RWPE1 (cell line): Measurements from ENCODE around the gene TGDS.
A peak's percentile ranks its signal among the peaks of the same experiment; 100 is the strongest.

ENCODE experiments used
- CTCF ChIA-PET: fragments of 350-600 bp; sonication (Branson Sonifier 250); formaldehyde crosslinking; extraction: SDS; loops from one replicate; lab custom pipeline; 2021; lab: Yijun Ruan, JAX
- POLR2A ChIA-PET: fragments of 400-600 bp; formaldehyde crosslinking; extraction: SDS; loops from one replicate; lab custom pipeline; 2020; ENCODE audit warnings: antibody characterized with exemption; ENCODE audit not compliant: low non-redundant PET; lab: Yijun Ruan, JAX
- DNase-seq: peaks from one replicate; pipeline ENCODE4 v3.0.0; 2012; ENCODE audit warnings: low spot score
- H3K27ac ChIP-seq: fragments of 450-650 bp; 2 replicates; pipeline ENCODE4 v1.5.1; 2017
- TF ChIP-seq, protein P1 (sequence below): fragments of 450-650 bp; conservative IDR thresholded peaks from 2 replicates; pipeline ENCODE4 v1.5.1; 2017; ENCODE audit warnings: low read depth, mild to moderate bottlenecking

Gene TGDS

DNA sequence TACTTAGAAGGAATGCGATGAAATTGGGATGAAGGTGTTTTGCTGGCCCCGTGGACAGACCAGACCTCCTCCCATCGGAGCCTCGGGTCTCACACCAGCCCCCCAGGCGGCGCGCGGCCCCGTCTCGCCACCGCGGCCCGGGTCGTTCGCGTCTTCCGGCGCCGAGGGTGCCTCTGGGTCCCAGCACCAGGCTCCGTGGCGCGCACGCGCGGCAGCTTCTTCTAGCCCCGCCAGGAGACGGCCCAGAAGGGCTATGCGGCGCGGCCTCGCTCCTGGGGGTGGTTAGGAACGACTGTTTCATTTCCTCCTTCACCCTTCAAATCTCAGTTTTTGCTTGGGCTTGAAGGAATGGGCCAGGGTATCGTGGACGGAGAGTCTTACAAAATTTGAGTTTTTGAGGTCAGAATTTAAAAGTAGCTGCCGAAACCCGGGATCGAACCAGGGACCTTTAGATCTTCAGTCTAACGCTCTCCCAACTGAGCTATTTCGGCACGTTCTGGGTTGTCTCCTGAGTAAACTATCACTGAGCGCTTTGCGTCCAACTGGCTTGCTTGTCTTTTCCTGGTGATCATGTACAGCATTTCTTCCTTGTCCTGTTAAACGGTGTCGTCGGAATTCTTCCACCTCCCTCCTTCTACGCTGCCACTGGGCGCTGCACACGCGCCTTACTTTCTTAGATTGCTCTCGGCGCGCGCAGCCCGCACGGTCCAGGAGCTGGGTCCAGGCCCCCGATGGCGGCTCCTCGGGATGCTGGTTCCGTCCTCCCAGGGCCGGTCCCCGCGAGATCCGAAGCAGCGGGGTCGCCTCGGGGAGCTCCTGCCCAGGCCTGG, 46.5 kb downstream of the TGDS start:
- TF ChIP-seq, protein P1, sequence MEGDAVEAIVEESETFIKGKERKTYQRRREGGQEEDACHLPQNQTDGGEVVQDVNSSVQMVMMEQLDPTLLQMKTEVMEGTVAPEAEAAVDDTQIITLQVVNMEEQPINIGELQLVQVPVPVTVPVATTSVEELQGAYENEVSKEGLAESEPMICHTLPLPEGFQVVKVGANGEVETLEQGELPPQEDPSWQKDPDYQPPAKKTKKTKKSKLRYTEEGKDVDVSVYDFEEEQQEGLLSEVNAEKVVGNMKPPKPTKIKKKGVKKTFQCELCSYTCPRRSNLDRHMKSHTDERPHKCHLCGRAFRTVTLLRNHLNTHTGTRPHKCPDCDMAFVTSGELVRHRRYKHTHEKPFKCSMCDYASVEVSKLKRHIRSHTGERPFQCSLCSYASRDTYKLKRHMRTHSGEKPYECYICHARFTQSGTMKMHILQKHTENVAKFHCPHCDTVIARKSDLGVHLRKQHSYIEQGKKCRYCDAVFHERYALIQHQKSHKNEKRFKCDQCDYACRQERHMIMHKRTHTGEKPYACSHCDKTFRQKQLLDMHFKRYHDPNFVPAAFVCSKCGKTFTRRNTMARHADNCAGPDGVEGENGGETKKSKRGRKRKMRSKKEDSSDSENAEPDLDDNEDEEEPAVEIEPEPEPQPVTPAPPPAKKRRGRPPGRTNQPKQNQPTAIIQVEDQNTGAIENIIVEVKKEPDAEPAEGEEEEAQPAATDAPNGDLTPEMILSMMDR: no peak; the same call in 1 of the 2 replicates
- POLR2A ChIA-PET: no interaction called here
- peak; percentile 88 for DNase-seq
- H3K27ac ChIP-seq: peak overlapping the region; percentile 98
- CTCF ChIA-PET: interaction anchor here (0.5 to 1.0 kb wide), 4 partner anchors 46 to 667 kb away, joined by 3 to 4 read pairs (median 3); partner anchors contain the start of gene TGDS

DNA sequence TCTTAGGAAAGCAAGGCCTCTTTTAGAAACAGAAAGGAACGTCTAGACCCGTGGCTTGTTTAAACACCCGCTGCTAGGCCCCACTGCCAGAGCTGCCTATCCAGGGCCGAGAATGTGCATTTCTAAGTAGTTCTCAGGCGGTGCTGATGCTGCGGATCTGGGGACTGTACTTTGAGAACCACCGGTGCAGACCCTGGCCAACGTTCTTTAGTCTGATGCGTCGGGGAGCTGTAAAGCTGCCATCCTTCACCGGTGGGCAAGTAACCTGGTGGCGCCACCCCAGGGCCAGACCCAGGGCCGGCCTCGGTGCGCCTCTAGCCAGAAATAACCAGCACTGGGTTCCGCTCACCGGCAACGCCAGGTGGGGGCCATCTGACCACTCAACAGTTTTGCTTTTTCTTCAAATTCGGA, 47.1 kb downstream of the TGDS start:
- ChIA-PET CTCF (interaction anchor here (0.5 to 1.0 kb wide), 3 partner anchors 85 to 668 kb away, joined by 3 to 4 read pairs (median 3); no protein-coding TSS in a partner anchor), POLR2A (no interaction called here)
- TF ChIP-seq, protein P1: peak; percentile 24; the same call in 1 of the 2 replicates
- peak; percentile 41 for DNase-seq
- peak overlapping the region; percentile 98 for H3K27ac ChIP-seq

DNA sequence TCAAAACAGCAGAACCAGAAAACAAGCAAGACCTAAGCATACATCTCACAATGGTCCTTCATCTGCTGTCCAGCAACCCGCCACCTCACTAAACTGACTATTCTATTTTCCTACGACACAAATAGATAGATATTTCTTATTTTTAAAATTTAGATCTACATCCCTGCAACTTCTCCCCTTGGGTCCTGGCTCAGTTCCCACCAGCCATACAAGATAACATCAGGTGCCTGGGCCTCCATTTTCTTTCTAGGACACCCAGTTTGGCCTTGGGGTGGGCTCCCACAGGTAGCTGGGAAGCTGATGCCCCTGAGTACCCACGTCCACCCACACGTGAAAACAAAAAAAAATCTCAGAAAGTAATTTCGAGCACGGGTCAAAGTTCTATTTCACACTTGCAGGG, 47.6 kb downstream of the TGDS start:
- CTCF ChIA-PET: no interaction called here

DNA sequence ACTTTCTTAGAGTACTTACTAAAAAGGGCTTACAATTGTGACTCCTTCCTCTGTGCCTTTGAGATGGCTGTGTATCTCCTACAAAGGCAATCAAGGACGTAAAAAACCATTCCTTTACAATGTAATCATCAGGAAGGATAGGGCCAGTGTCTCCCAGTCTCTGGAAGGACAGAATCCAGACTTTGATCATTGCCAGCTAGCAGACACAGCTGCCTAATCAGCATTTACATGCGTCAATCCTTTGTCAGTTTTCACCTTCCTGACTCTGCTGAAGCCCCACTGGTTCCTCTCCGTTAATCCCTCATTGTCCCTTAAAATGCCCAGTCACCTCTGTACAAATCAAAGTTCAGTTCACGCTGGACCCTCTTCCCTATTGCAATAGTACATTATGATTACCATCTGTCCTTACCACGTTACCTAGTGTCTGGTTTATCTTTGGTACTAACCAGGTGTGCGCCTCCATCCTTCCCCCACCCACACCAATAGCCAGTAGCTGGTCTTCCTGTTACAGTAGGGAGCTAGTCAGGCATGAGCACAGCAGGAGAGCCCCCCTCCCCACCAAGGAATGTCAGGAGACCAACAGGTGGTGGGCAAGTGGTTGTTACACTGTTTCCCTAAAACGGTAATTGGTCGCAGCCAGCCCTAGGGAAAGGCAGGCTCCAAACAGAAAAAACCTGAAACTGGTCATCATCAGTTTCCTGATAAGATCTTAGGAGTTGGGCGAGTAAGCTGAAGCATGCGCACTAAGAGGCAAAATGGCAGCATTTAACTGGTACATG, 49.7 kb downstream of the TGDS start:
- H3K27ac ChIP-seq: no peak overlapping the region
- POLR2A ChIA-PET: no interaction called here
- DNase-seq: no peak
- CTCF ChIA-PET: no interaction called here
- TF ChIP-seq, protein P1: no peak

More for the DNA sequence above, 47.6 kb downstream of the TGDS start:
- POLR2A ChIA-PET: no interaction called here
- TF ChIP-seq, protein P1: no peak
- no peak for DNase-seq
- H3K27ac ChIP-seq: peak overlapping the region; percentile 98

DNA sequence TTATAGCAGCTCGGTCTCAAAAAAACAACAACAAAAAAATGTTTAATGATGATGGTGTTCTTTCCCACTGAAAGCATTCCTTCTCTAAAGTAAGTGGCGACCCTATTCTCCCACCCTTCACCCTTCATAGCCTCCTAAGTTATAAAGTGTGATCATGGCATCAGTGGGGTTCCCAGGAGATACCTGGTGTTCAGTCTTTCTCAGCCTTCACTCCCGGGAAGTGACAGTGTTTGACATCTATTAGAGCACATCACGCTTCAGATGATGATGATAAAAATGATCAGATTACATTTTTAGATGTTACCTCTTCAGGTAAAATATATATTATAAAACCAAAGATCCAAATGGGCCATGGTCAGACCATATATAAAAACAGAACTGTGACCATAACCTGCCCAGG, 51.0 kb downstream of the TGDS start:
- DNase-seq: no peak
- CTCF ChIA-PET: no interaction called here
- no peak overlapping the region for H3K27ac ChIP-seq
- POLR2A ChIA-PET: no interaction called here
- TF ChIP-seq, protein P1: no peak

DNA sequence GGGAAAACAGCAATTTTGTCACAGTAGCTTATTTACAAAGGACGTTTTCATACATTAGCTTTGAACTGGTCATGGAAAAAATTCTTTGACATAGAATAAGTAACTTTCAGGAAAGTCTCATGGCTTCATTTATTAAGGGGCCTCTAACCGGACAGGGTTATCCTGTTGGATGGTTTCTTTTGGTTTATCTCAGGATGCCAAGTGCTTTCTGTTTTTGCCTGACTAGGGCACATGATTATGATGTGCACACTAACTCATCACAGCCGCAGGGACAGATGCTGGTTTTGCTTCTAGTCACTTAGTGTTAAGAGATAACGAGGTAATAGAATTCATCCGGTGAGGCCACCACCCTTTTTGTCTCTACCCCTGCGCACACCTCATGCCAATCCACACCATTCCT, 53.0 kb downstream of the TGDS start:
- no peak overlapping the region for H3K27ac ChIP-seq
- ChIA-PET CTCF (interaction anchor here (0.8 kb wide), 1 partner anchor 108 kb away, joined by 6 read pairs; no protein-coding TSS in a partner anchor), POLR2A (no interaction called here)
- TF ChIP-seq, protein P1: no peak
- no peak for DNase-seq
